ENCODE data around the gene LYRM9. TPM values are rescaled to one million over a fixed set of nuclear protein-coding genes. Genes with fewer than 3 reads are reported as not detected.

Gene LYRM9
- total and polyA plus RNA-seq, 9 of the 15 experiments (the other 6 are each of a cell fraction or from before 2014, with no cell fraction given): 0.98 to 4.7 (median 1.8) TPM

DNA sequence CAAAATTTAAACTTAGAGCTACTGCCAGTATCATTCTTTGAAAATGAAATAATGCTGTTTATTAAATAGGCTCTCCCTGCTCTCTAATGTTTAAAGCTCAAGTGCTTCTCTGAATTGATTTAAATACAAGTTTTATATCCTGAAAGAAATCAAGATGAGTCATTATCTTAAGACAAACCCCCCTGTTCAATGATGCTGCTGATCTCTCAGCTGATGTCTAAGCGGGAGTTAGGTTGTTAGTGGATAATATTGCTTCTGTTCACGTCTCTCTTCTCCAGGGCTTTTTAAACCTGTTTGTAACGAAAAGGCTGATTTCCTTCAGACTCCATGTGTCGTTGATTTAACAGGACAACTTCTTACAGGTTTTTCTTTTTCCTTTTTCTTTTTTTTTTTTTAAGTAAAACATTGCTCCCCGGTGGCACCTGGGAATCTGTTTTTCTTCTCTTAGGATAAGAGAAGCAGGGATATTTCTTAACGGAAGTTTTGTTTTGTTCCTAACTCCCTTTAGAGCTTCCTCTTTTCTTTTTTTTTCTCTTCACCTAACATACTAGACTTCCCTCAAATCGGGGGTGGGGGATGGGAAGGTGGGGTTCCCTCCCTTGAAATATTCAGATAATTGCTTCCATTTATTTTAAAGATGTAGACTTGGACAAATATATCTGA lies 807 bp upstream of the LYRM9 start (continued):
- TF ChIP-seq KLF13 (tag; IDR thresholded peaks at IDR 0.05; ENCODE audit: borderline replicate concordance, low read depth): no peak
- no peak for TF ChIP-seq RBM17 (IDR thresholded peaks at IDR 0.05; ENCODE audit: borderline replicate concordance, low read depth, low read length)
- no peak for TF ChIP-seq ZNF274 (IDR thresholded peaks at IDR 0.05; ENCODE audit: borderline replicate concordance, low read depth, low read length)
- TF ChIP-seq, protein P1, sequence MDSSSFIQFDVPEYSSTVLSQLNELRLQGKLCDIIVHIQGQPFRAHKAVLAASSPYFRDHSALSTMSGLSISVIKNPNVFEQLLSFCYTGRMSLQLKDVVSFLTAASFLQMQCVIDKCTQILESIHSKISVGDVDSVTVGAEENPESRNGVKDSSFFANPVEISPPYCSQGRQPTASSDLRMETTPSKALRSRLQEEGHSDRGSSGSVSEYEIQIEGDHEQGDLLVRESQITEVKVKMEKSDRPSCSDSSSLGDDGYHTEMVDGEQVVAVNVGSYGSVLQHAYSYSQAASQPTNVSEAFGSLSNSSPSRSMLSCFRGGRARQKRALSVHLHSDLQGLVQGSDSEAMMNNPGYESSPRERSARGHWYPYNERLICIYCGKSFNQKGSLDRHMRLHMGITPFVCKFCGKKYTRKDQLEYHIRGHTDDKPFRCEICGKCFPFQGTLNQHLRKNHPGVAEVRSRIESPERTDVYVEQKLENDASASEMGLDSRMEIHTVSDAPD (CRISPR knock-in tag; IDR thresholded peaks at IDR 0.05): no peak
- TF ChIP-seq, protein P2, sequence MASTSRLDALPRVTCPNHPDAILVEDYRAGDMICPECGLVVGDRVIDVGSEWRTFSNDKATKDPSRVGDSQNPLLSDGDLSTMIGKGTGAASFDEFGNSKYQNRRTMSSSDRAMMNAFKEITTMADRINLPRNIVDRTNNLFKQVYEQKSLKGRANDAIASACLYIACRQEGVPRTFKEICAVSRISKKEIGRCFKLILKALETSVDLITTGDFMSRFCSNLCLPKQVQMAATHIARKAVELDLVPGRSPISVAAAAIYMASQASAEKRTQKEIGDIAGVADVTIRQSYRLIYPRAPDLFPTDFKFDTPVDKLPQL (IDR thresholded peaks at IDR 0.05; ENCODE audit: extremely low read depth, insufficient read length): no peak
- no peak for TF ChIP-seq NFXL1 (CRISPR knock-in tag; IDR thresholded peaks at IDR 0.05)
- TF ChIP-seq, protein P3, sequence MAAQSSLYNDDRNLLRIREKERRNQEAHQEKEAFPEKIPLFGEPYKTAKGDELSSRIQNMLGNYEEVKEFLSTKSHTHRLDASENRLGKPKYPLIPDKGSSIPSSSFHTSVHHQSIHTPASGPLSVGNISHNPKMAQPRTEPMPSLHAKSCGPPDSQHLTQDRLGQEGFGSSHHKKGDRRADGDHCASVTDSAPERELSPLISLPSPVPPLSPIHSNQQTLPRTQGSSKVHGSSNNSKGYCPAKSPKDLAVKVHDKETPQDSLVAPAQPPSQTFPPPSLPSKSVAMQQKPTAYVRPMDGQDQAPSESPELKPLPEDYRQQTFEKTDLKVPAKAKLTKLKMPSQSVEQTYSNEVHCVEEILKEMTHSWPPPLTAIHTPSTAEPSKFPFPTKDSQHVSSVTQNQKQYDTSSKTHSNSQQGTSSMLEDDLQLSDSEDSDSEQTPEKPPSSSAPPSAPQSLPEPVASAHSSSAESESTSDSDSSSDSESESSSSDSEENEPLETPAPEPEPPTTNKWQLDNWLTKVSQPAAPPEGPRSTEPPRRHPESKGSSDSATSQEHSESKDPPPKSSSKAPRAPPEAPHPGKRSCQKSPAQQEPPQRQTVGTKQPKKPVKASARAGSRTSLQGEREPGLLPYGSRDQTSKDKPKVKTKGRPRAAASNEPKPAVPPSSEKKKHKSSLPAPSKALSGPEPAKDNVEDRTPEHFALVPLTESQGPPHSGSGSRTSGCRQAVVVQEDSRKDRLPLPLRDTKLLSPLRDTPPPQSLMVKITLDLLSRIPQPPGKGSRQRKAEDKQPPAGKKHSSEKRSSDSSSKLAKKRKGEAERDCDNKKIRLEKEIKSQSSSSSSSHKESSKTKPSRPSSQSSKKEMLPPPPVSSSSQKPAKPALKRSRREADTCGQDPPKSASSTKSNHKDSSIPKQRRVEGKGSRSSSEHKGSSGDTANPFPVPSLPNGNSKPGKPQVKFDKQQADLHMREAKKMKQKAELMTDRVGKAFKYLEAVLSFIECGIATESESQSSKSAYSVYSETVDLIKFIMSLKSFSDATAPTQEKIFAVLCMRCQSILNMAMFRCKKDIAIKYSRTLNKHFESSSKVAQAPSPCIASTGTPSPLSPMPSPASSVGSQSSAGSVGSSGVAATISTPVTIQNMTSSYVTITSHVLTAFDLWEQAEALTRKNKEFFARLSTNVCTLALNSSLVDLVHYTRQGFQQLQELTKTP (IDR thresholded peaks at IDR 0.05; ENCODE audit: low read depth in 1 of 2, partially characterized antibody in 2 of 2): peak in 1 of 2 experiments; percentile 20
- TF ChIP-seq ZNF766 (CRISPR knock-in tag; conservative IDR thresholded peaks at IDR 0.05): no peak
- no peak for TF ChIP-seq ZNF668 (CRISPR knock-in tag; IDR thresholded peaks at IDR 0.05)
- TF ChIP-seq ZNF175 (CRISPR knock-in tag; IDR thresholded peaks at IDR 0.05; ENCODE audit: low read depth): no peak
- no peak for TF ChIP-seq CBX1 (IDR thresholded peaks at IDR 0.05; ENCODE audit: low read depth)
- TF ChIP-seq DPF2 (IDR thresholded peaks at IDR 0.05): peak; percentile 56
- TF ChIP-seq ZNF586 (CRISPR knock-in tag; conservative IDR thresholded peaks at IDR 0.05): no peak
- TF ChIP-seq CREBBP (IDR thresholded peaks at IDR 0.05; ENCODE audit: low read depth, low read length): no peak
- peak; percentile 58; the same call in 1 of the 2 replicates for TF ChIP-seq SMARCE1 (IDR thresholded peaks at IDR 0.05)
- no peak for TF ChIP-seq ARID1B (IDR thresholded peaks at IDR 0.05)
- no peak for TF ChIP-seq RB1 (IDR thresholded peaks at IDR 0.05; ENCODE audit: low read depth)
- no peak for TF ChIP-seq GATAD2B (IDR thresholded peaks at IDR 0.05; ENCODE audit: borderline replicate concordance)
- TF ChIP-seq ZBTB8A (IDR thresholded peaks at IDR 0.05; ENCODE audit: partially characterized antibody): no peak
- TF ChIP-seq ZFPM2 (CRISPR knock-in tag; IDR thresholded peaks at IDR 0.05): no peak
- peak; percentile 79; the same call in 1 of the 2 replicates for TF ChIP-seq LEF1 (IDR thresholded peaks at IDR 0.05)
- TF ChIP-seq CHD2 (IDR thresholded peaks at IDR 0.05; ENCODE audit: low read depth, low read length): no peak
- TF ChIP-seq NFE2L1 (tag; IDR thresholded peaks at IDR 0.05; ENCODE audit: borderline replicate concordance, low read depth): no peak
- TF ChIP-seq RBM15 (IDR thresholded peaks at IDR 0.05; ENCODE audit: insufficient read depth, low read length): no peak

All from K562 (cell line).